K562 (cell line): ENCODE data around the gene PDCD11. TPM values are rescaled to one million over a fixed set of nuclear protein-coding genes. Genes with fewer than 3 reads are reported as not detected.
A peak's percentile ranks its signal among the peaks of the same experiment; 100 is the strongest.

Experiments used
- ATAC-seq: fragments of 200-7000 bp; cut with Tn5 transposase; 3 replicates; pipeline ENCODE4 v1.9.1; 2020; ENCODE audit warnings: moderate library complexity
- BruUV-seq: library from RNA; stranded (reverse); fragments of 400-500 nt; replicated peaks from 2 replicates; lab custom pipeline; 2021; lab: Mats Ljungman, UMichigan
- CTCF ChIA-PET: fragments of 300-600 bp; formaldehyde crosslinking; extraction: SDS; loops from one replicate; lab custom pipeline; 2021; ENCODE audit warnings: low intra/inter-chr PET ratio; lab: Yijun Ruan, JAX
- POLR2A ChIA-PET: fragments of 300-600, 350-650 bp; sonication (Branson Sonifier 250); formaldehyde crosslinking; extraction: SDS; loops from one replicate; lab custom pipeline; 2021; ENCODE audit warnings: antibody characterized with exemption, inconsistent platforms; lab: Yijun Ruan, JAX
- DNase-seq, 4 experiments: peaks; one replicate each; pipeline versions ENCODE4 v3.0.0 to v3.0.0-alpha.2; 2011 to 2018; ENCODE audit warnings: low spot score in 3 of 4, mixed read lengths in 3 of 4; ENCODE audit errors: extremely low read depth in 1 of 4
- FAIRE-seq: peaks from 2 replicates; lab custom pipeline; 2011; peaks lifted over from hg19 to GRCh38; lab: Jason Lieb, UNC
- H2AFZ ChIP-seq: 2 replicates; pipeline ENCODE4 v1.6.0; 2011; ENCODE audit warnings: low read depth, low read length, control low read depth, inconsistent platforms
- H3K27ac ChIP-seq: fragments of 200-600 bp; 3 replicates; pipeline ENCODE4 v1.8.0; 2011; ENCODE audit warnings: low read depth, mild to moderate bottlenecking, control low read depth, inconsistent platforms, low read length, moderate library complexity, mixed read lengths; ENCODE audit errors: extremely low read depth
- H3K27me3 ChIP-seq, 2 experiments: fragments of 300-600 bp in 1 of 2; 2 replicates in 1 of 2; 3 replicates in 1 of 2; pipeline versions ENCODE4 v1.6.0 to v1.8.0; 2011; ENCODE audit warnings: inconsistent platforms in 2 of 2, low read length in 2 of 2, mild to moderate bottlenecking in 1 of 2, mixed read lengths in 1 of 2, moderate library complexity in 1 of 2; ENCODE audit not compliant: control insufficient read depth in 2 of 2, insufficient read depth in 2 of 2
- H3K36me3 ChIP-seq: fragments of 300-600 bp; 3 replicates; pipeline ENCODE4 v1.8.0; 2011; ENCODE audit warnings: mild to moderate bottlenecking, low read length, inconsistent platforms; ENCODE audit not compliant: control insufficient read depth, insufficient read depth
- H3K4me1 ChIP-seq, 2 experiments: fragments of 200-600 bp in 1 of 2; replicated peaks in 1 of 2; 2 replicates in 1 of 2; 3 replicates in 1 of 2; pipeline versions ENCODE4 v1.5.1 to v1.8.0; 2011; ENCODE audit warnings: inconsistent platforms in 2 of 2, low read length in 2 of 2, mild to moderate bottlenecking in 1 of 2, mixed read lengths in 1 of 2, moderate library complexity in 1 of 2; ENCODE audit not compliant: control insufficient read depth in 2 of 2, insufficient read depth in 2 of 2
- H3K4me2 ChIP-seq: 2 replicates; pipeline ENCODE4 v1.6.1; 2011; ENCODE audit warnings: low read length, control low read depth, inconsistent platforms, mixed read lengths; ENCODE audit not compliant: insufficient read depth
- H3K4me3 ChIP-seq: fragments of 200-600 bp; sonication (generic), shearing (Covaris generic); 2 replicates; pipeline ENCODE4 v1.5.1; 2016; ENCODE audit warnings: control low read depth, inconsistent platforms
- H3K79me2 ChIP-seq: fragments of 200-600 bp; 3 replicates; pipeline ENCODE4 v1.8.0; 2011; ENCODE audit warnings: low read length, inconsistent platforms; ENCODE audit not compliant: control insufficient read depth, insufficient read depth
- H3K9ac ChIP-seq, 2 experiments: 2 replicates each; pipeline versions ENCODE4 v1.6.0 to v1.6.1; 2011; ENCODE audit warnings: low read depth in 2 of 2, low read length in 2 of 2, control low read depth in 1 of 2, inconsistent platforms in 1 of 2, mild to moderate bottlenecking in 1 of 2, mixed read lengths in 1 of 2; ENCODE audit not compliant: insufficient read depth in 1 of 2
- H3K9me1 ChIP-seq: one replicate; pipeline ENCODE4 v1.6.0; 2011; ENCODE audit warnings: inconsistent platforms, mild to moderate bottlenecking, low read length, moderate library complexity; ENCODE audit not compliant: control insufficient read depth, insufficient read depth
- H3K9me3 ChIP-seq: replicated peaks from 2 replicates; pipeline ENCODE4 v1.5.1; 2011; ENCODE audit warnings: low read depth, low read length, inconsistent platforms; ENCODE audit not compliant: control insufficient read depth, insufficient read depth
- H4K20me1 ChIP-seq: replicated peaks from 2 replicates; pipeline ENCODE4 v1.6.1; 2011; ENCODE audit warnings: low read length, inconsistent platforms, mixed read lengths; ENCODE audit not compliant: control insufficient read depth, insufficient read depth
- MYBL2 ChIP-seq, 2 experiments: fragments of 450-650 bp in 1 of 2; sonication (generic) in 1 of 2; formaldehyde crosslinking in 1 of 2; IDR thresholded peaks; 2 replicates each; pipeline versions ENCODE4 v1.6.1 to v1.8.1; 2017 to 2022; ENCODE audit warnings: borderline replicate concordance in 1 of 2, inconsistent platforms in 1 of 2, low read depth in 1 of 2, mild to moderate bottlenecking in 1 of 2, missing genetic modification reagents in 1 of 2, moderate library complexity in 1 of 2
- POLR2G ChIP-seq: fragments of 200-400 bp; formaldehyde crosslinking; IDR thresholded peaks from 2 replicates; pipeline ENCODE4 v1.6.1; 2017; ENCODE audit warnings: low read depth, mild to moderate bottlenecking, antibody characterized with exemption, low read length, moderate library complexity
- RBM15 ChIP-seq: fragments of 200-400 bp; formaldehyde crosslinking; IDR thresholded peaks from 2 replicates; pipeline ENCODE4 v1.6.1; 2018; ENCODE audit warnings: mild to moderate bottlenecking, low read length, moderate library complexity; ENCODE audit not compliant: insufficient read depth
- ZBTB33 ChIP-seq: sonication (generic); formaldehyde crosslinking; IDR thresholded peaks from 2 replicates; pipeline ENCODE4 v1.8.1; 2023; ENCODE audit warnings: mild to moderate bottlenecking, missing genetic modification reagents
- ZKSCAN1 ChIP-seq: fragments of 150-350 bp; IDR thresholded peaks from 2 replicates; pipeline ENCODE4 v1.6.1; 2016; ENCODE audit warnings: low read depth, low read length
- WGBS: fragments of 100-300 bp; shearing (Covaris generic); methylation state at CpG from one replicate; pipeline ENCODE4 v1.1.6; 2016; ENCODE audit warnings: low coverage, mixed read lengths; ENCODE audit not compliant: insufficient coverage; ENCODE audit errors: missing lambda C conversion rate; 5-methylcytosine and 5-hydroxymethylcytosine counted together
- in situ Hi-C: fragments of 300-500 bp; cut with MboI; formaldehyde crosslinking; loops from 4 replicates; pipeline ENCODE4 v1.15.0; 2018; ENCODE audit warnings: inconsistent platforms, mixed read lengths
- intact Hi-C: fragments of 100-400 bp; cut with micrococcal nuclease; formaldehyde crosslinking; loops from 2 replicates; pipeline ENCODE4 v1.14.2; 2022
- polyA plus RNA-seq, 8 experiments: library from polyadenylated mRNA; depleted of rRNA in 4 of 8; stranded (reverse) in 5 of 8; unstranded in 3 of 8; fragments of >200 nt; fragmentation: Nextera tagmentation in 2 of 8; fragmentation: Illumina TruSeq in 1 of 8; extraction: Ambion mirVana in 2 of 8; extraction: Trizol in 1 of 8; gene quantifications; 2 replicates each; pipeline versions ENCODE4 v1.2.1 to v1.2.3, GENCODE V29; 2011 to 2014; ENCODE audit warnings: inconsistent platforms in 1 of 8, missing spikeins in 1 of 8
- total RNA-seq, 7 experiments: library from RNA; depleted of rRNA in 6 of 7; stranded (reverse); fragments of >200 nt in 6 of 7; fragmentation: Illumina TruSeq in 2 of 7; extraction: Trizol in 2 of 7; gene quantifications; 2 replicates each; pipeline versions ENCODE4 v1.2.1 to v1.2.3, GENCODE V29; 2011 to 2021; ENCODE audit warnings: low replicate concordance in 1 of 7
- TF ChIP-seq, protein P1 (sequence below): fragments of 150-350 bp; IDR thresholded peaks from 2 replicates; pipeline ENCODE4 v1.6.1; 2014; ENCODE audit warnings: low read depth, mild to moderate bottlenecking, low read length, borderline replicate concordance

PDCD11 gene
- total and polyA plus RNA-seq, 9 of the 15 experiments (the other 6 are each of a cell fraction or from before 2014, with no cell fraction given) = 14.8 to 73.8 (median 50.0) TPM

DNA sequence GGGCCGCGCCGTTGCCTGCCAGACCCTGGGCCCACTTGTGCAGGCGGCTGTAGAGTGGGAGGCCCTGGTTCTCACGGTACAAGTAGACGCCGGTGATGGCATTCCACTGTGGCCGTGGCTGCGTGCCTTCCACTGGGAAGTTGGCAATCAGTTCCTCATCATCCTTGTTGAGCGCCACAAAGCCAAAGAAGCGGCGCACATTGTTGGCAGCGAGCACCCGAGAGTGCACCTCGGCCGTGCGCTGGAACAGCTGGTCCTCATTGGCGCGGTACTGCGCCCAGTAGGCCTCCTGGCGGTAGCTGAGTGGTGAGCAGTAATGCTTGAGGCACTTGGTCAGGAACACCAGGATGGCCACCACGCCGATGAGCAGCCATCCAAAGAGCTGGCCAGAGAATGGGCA lies 50.8 kb downstream of the PDCD11 start:
- H4K20me1 ChIP-seq = 0 out of 2 replicates have a peak, but pooled peaks cover 3% of the 10 kb centered on the region
- no peaks in the 10 kb centered on the region for H3K9me1 ChIP-seq
- no peak overlapping the region for H2AFZ ChIP-seq
- intact Hi-C loops (no loop called here), in situ Hi-C loops (no loop called here)
- CTCF ChIA-PET = no interaction called here
- ATAC-seq (no peak), DNase-seq (no peak), FAIRE-seq (no peak)
- 87% methylated on average over 8 of the region's 23 CpGs for WGBS
- POLR2A ChIA-PET = no interaction called here
- no peak overlapping the region for H3K4me2 ChIP-seq
- 0 out of 4 replicates have a peak overlapping the region, but pooled peaks of 1 of the 2 experiments have one; percentile 26 for H3K9ac ChIP-seq
- H3K36me3 ChIP-seq = peaks cover 57% of the 10 kb centered on the region; the same call in 2 of the 3 replicates
- H3K4me1 ChIP-seq = peaks cover 2 to 16% of the 10 kb centered on the region in 2 experiments; a peak in 3 of 5 replicates
- no peak overlapping the region for H3K27ac ChIP-seq
- no peaks in the 10 kb centered on the region for H3K9me3 ChIP-seq
- H3K79me2 ChIP-seq = no peaks in the 10 kb centered on the region
- no peaks in the 10 kb centered on the region for H3K27me3 ChIP-seq
- BruUV-seq = no TSS peak
- TF ChIP-seq POLR2G (peak; percentile 61), ZBTB33 (peak; percentile 71; the same call in 1 of the 2 replicates), MYBL2 (IDR thresholded peaks at IDR 0.05; ENCODE audit: low read depth) (no peak), MYBL2 (CRISPR knock-in tag; IDR thresholded peaks at IDR 0.05; ENCODE audit: borderline replicate concordance) (no peak), RBM15 (no peak), ZKSCAN1 (peak; percentile 58; the same call in 1 of the 2 replicates)
- TF ChIP-seq, protein P1, sequence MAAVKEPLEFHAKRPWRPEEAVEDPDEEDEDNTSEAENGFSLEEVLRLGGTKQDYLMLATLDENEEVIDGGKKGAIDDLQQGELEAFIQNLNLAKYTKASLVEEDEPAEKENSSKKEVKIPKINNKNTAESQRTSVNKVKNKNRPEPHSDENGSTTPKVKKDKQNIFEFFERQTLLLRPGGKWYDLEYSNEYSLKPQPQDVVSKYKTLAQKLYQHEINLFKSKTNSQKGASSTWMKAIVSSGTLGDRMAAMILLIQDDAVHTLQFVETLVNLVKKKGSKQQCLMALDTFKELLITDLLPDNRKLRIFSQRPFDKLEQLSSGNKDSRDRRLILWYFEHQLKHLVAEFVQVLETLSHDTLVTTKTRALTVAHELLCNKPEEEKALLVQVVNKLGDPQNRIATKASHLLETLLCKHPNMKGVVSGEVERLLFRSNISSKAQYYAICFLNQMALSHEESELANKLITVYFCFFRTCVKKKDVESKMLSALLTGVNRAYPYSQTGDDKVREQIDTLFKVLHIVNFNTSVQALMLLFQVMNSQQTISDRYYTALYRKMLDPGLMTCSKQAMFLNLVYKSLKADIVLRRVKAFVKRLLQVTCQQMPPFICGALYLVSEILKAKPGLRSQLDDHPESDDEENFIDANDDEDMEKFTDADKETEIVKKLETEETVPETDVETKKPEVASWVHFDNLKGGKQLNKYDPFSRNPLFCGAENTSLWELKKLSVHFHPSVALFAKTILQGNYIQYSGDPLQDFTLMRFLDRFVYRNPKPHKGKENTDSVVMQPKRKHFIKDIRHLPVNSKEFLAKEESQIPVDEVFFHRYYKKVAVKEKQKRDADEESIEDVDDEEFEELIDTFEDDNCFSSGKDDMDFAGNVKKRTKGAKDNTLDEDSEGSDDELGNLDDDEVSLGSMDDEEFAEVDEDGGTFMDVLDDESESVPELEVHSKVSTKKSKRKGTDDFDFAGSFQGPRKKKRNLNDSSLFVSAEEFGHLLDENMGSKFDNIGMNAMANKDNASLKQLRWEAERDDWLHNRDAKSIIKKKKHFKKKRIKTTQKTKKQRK = no peak
- no peak overlapping the region for H3K4me3 ChIP-seq
